Ascending aorta (tissue), 2 donors: ENCODE data around the gene CST8. TPM values are rescaled to one million over a fixed set of nuclear protein-coding genes. Genes with fewer than 3 reads are reported as not detected.

Source experiments
- DNase-seq, 2 donors: peaks; one replicate each; pipeline ENCODE4 v3.0.0-alpha.2; 2019; ENCODE audit warnings: low spot score in 2 of 2
- H3K27ac ChIP-seq, 2 donors: fragments of 200-600 bp; sonication (generic); one replicate each; pipeline ENCODE4 v1.5.1; 2016 to 2017; ENCODE audit warnings: mild to moderate bottlenecking in 1 of 2
- H3K27me3 ChIP-seq: fragments of 200-600 bp; sonication (generic); one replicate; pipeline ENCODE4 v1.5.1; 2017
- H3K36me3 ChIP-seq, 2 donors: fragments of 200-600 bp; sonication (generic); one replicate each; pipeline ENCODE4 v1.5.1; 2016
- H3K4me1 ChIP-seq, 2 donors: fragments of 200-600 bp; sonication (generic); one replicate each; pipeline ENCODE4 v1.5.1; 2016 to 2017; ENCODE audit warnings: mild to moderate bottlenecking in 1 of 2
- H3K4me3 ChIP-seq, 2 donors: fragments of 200-600 bp; sonication (generic); one replicate each; pipeline ENCODE4 v1.5.1; 2016 to 2017; ENCODE audit warnings: mild to moderate bottlenecking in 1 of 2
- H3K9me3 ChIP-seq, 2 donors: fragments of 200-600 bp; sonication (generic); one replicate each; pipeline ENCODE4 v1.5.1; 2016
- CTCF ChIP-seq, 3 experiments: fragments of 200-600 bp in 2 of 3; fragments of 450-650 bp in 1 of 3; sonication (generic) in 2 of 3; IDR thresholded peaks; one replicate each; pipeline ENCODE4 v1.5.1; 2016 to 2019; ENCODE audit warnings: antibody characterized with exemption in 3 of 3, mild to moderate bottlenecking in 1 of 3, moderate library complexity in 1 of 3
- intact Hi-C: fragments of 100-400 bp; cut with DNase I; formaldehyde crosslinking; loops from one replicate; pipeline ENCODE4 v1.15.1; 2023
- total RNA-seq: library from RNA; depleted of rRNA; stranded (reverse); fragments of >200 nt; gene quantifications from one replicate; pipeline ENCODE4 v1.1.0, GENCODE V29; 2016

Gene CST8
- total RNA-seq, 1 donor from 2014 or later, result not detected

- intact Hi-C loops, result loop anchor here (10.0 kb wide), 1 partner anchor 262 kb away; no protein-coding TSS in a partner anchor
- no peak for DNase-seq
- Histone ChIP-seq H3K4me1 (no peaks in the 10 kb centered on the region), H3K27me3 (no peaks in the 10 kb centered on the region), H3K27ac (no peak within 1 kb of the TSS), H3K4me3 (no peak within 1 kb of the TSS), H3K9me3 (no peaks in the 10 kb centered on the region), H3K36me3 (no peaks in the 10 kb centered on the region)
- no peak for TF ChIP-seq CTCF (IDR thresholded peaks at IDR 0.05)
Measured at GRCh38 chr20:23452776-23453175, 38.1 kb upstream of the CST8 start, which contains the start of gene CST11. Gene CST11 (minus strand): TSS chr20:23452876. CDS start chr20:23452811, 65 bp downstream.

- Histone ChIP-seq H3K9me3 (no peaks in the 10 kb centered on the region), H3K27ac (no peak overlapping the region), H3K27me3 (no peaks in the 10 kb centered on the region), H3K36me3 (no peaks in the 10 kb centered on the region), H3K4me3 (no peak overlapping the region), H3K4me1 (no peaks in the 10 kb centered on the region)
- DNase-seq, result no peak
- no peak for TF ChIP-seq CTCF (IDR thresholded peaks at IDR 0.05)
- intact Hi-C loops, result loop anchor here (10.0 kb wide), 1 partner anchor 261 kb away; no protein-coding TSS in a partner anchor
Measured at GRCh38 chr20:23453549-23454543, 37.1 kb upstream of the CST8 start.

- DNase-seq, result no peak
- H3K4me1 ChIP-seq, result no peaks in the 10 kb centered on the region
- no peak for TF ChIP-seq CTCF (IDR thresholded peaks at IDR 0.05)
- no peaks in the 10 kb centered on the region for H3K27me3 ChIP-seq
- no peak overlapping the region for H3K4me3 ChIP-seq
- H3K36me3 ChIP-seq, result no peaks in the 10 kb centered on the region
- H3K9me3 ChIP-seq, result no peaks in the 10 kb centered on the region
- no peak overlapping the region for H3K27ac ChIP-seq
- intact Hi-C loops, result loop anchor here (10.0 kb wide), 1 partner anchor 260 kb away; no protein-coding TSS in a partner anchor
Measured at GRCh38 chr20:23454816-23455215, 36.1 kb upstream of the CST8 start.

- Histone ChIP-seq H3K9me3 (no peaks in the 10 kb centered on the region), H3K27ac (no peak overlapping the region), H3K27me3 (no peaks in the 10 kb centered on the region), H3K4me1 (no peaks in the 10 kb centered on the region), H3K36me3 (no peaks in the 10 kb centered on the region), H3K4me3 (no peak overlapping the region)
- intact Hi-C loops, result loop anchor here (10.0 kb wide), 1 partner anchor 259 kb away; no protein-coding TSS in a partner anchor
- no peak for TF ChIP-seq CTCF (IDR thresholded peaks at IDR 0.05)
- no peak for DNase-seq
Measured at GRCh38 chr20:23455639-23456038, 35.3 kb upstream of the CST8 start.

- H3K4me1 ChIP-seq, result no peaks in the 10 kb centered on the region
- H3K4me3 ChIP-seq, result no peak overlapping the region
- H3K27me3 ChIP-seq, result no peaks in the 10 kb centered on the region
- H3K27ac ChIP-seq, result no peak overlapping the region
- intact Hi-C loops, result loop anchor here (10.0 kb wide), 1 partner anchor 258 kb away; no protein-coding TSS in a partner anchor
- no peaks in the 10 kb centered on the region for H3K9me3 ChIP-seq
- no peak for DNase-seq
- H3K36me3 ChIP-seq, result no peaks in the 10 kb centered on the region
- TF ChIP-seq CTCF (IDR thresholded peaks at IDR 0.05), result no peak
Measured at GRCh38 chr20:23456409-23456808, 34.5 kb upstream of the CST8 start.
